Transverse colon (tissue), 4 donors: ENCODE measurements around the gene TCAF2. TPM values are rescaled to one million over a fixed set of nuclear protein-coding genes. Genes with fewer than 3 reads are reported as not detected.
"Not testable (repeated sequence)": the region's sequence is repeated elsewhere in the genome, so short reads cannot be mapped to it uniquely, and the experiment has no call there.

Experiments used
- DNase-seq: peaks from one replicate; pipeline ENCODE4 v3.0.0-alpha.2; 2019
- H3K27ac ChIP-seq, 4 donors: fragments of 200-600 bp; sonication (generic); 2 replicates each; pipeline ENCODE4 v1.5.1; 2016 to 2018; ENCODE audit warnings: inconsistent platforms in 4 of 4
- H3K27me3 ChIP-seq: fragments of 200-600 bp; sonication (generic); 2 replicates; pipeline ENCODE4 v1.5.1; 2017; ENCODE audit warnings: inconsistent platforms
- H3K36me3 ChIP-seq, 4 donors: fragments of 200-600 bp; sonication (generic); 2 replicates each; pipeline ENCODE4 v1.5.1; 2017 to 2019; ENCODE audit warnings: inconsistent platforms in 4 of 4
- H3K4me1 ChIP-seq, 4 donors: fragments of 200-600 bp; sonication (generic); 2 replicates each; pipeline ENCODE4 v1.5.1; 2017 to 2020; ENCODE audit warnings: inconsistent platforms in 4 of 4
- H3K4me3 ChIP-seq, 4 donors: fragments of 200-600 bp; sonication (generic); 1 replicate in 1 of 4; 2 replicates in 3 of 4; pipeline versions ENCODE4 v1.5.1 to v1.6.1; 2017 to 2019; ENCODE audit warnings: inconsistent platforms in 4 of 4
- H3K9me3 ChIP-seq, 2 donors: fragments of 200-600 bp; sonication (generic); 2 replicates each; pipeline ENCODE4 v1.5.1; 2017 to 2019; ENCODE audit warnings: inconsistent platforms in 2 of 2
- WGBS, 2 donors: methylation state at CpG; one replicate each; pipeline ENCODE4 v1.1.5; 2018; ENCODE audit warnings: low coverage in 1 of 2; 5-methylcytosine and 5-hydroxymethylcytosine counted together
- in situ Hi-C, 4 donors: fragments of 200-750 bp; cut with MboI; loops; one replicate each; pipeline versions ENCODE4 v1.15.0 to v1.15.1; 2017; ENCODE audit warnings: low sequenced_read_pairs in 3 of 4, low pct_ligation_motif_present in 1 of 4, low pct_unique_long_range_greater_than_20kb in 1 of 4
- intact Hi-C: fragments of 100-400 bp; cut with DNase I; formaldehyde crosslinking; loops from one replicate; pipeline ENCODE4 v1.15.1; 2023; ENCODE audit warnings: low total_unique reads
- total RNA-seq, 4 donors: library from RNA; depleted of rRNA; stranded (reverse); fragments of >200 nt; gene quantifications; one replicate each; pipeline ENCODE4 v1.1.0, GENCODE V29; 2016
- TF ChIP-seq, protein P1 (sequence below), 5 experiments: fragments of 200-600 bp in 3 of 5; fragments of 450-650 bp in 2 of 5; sonication (generic) in 3 of 5; IDR thresholded peaks; 1 replicate in 2 of 5; 2 replicates in 3 of 5; pipeline ENCODE4 v1.5.1; 2016 to 2017; ENCODE audit warnings: antibody characterized with exemption in 5 of 5, inconsistent platforms in 3 of 5, mild to moderate bottlenecking in 2 of 5, moderate library complexity in 1 of 5

The TCAF2 gene
- 1 to 10 TPM; 1.6 to 3.4 (median 3.2) TPM for total RNA-seq

DNA sequence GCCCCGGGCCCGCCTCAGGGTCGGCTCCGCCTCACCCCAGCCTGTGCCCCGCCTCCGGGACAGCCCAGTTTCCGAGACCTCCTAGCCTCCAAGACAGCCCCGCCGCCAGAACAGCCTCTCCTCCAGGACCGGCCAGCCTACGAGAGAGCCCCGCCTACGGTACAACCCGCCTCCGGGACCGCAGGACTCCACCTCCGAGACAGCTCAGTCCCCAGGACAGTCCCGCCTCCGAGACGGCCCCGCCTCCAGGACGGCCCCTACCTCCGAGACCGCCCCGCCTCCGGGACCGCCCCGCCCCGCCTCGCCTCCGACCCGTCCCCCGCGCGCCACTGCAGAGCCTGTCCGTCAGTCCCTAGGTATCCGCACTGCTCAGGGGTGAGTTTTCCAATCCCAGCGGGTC lies at the start of gene TCAF2:
Gene TCAF2 (plus strand): TSS at position 329 of the 400 bp plus-strand sequence.
- peak within 1 kb of the TSS in 1 of 4 donors; percentile 62 for H3K27ac ChIP-seq
- no CpG with 5 or more reads among the region's 38 CpGs for WGBS, 2 donors
- not testable (repeated sequence) for DNase-seq

DNA sequence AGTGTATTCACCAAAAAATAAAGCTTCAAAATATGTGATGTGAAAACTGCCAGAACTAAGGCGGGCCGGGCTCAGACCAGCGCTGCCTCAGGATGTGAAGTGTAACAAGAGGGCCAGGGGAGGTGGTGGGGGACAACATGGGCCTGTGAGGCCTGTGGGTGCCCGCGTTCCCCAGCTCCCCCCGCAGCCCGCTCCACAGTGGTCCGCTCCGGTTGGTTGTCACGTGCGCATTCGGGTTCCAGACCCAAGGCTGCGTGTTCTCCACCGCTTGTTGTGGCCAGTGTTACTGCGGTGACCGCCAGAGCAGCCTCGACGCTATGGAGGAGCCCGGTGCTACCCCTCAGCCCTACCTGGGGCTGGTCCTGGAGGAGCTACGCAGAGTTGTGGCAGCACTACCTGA lies 49.3 kb upstream of the TCAF2 start, which contains the start of gene CTAGE15:
Gene CTAGE15 (plus strand): TSS at position 301 of the 400 bp plus-strand sequence. CDS start 17 bp downstream, at position 318.
- WGBS, 2 donors = no CpG with 5 or more reads among the region's 20 CpGs
- H3K4me1 ChIP-seq, H3K36me3 ChIP-seq, intact Hi-C loops, H3K9me3 ChIP-seq, H3K27me3 ChIP-seq, H3K27ac ChIP-seq, DNase-seq, H3K4me3 ChIP-seq, in situ Hi-C loops: not testable (repeated sequence)

More for the DNA sequence above, at the start of gene TCAF2:
- H3K9me3 ChIP-seq, intact Hi-C loops, H3K27me3 ChIP-seq, H3K36me3 ChIP-seq, in situ Hi-C loops, H3K4me1 ChIP-seq: not testable (repeated sequence)
- H3K4me3 ChIP-seq = peak within 1 kb of the TSS in 1 of 4 donors; percentile 47

DNA sequence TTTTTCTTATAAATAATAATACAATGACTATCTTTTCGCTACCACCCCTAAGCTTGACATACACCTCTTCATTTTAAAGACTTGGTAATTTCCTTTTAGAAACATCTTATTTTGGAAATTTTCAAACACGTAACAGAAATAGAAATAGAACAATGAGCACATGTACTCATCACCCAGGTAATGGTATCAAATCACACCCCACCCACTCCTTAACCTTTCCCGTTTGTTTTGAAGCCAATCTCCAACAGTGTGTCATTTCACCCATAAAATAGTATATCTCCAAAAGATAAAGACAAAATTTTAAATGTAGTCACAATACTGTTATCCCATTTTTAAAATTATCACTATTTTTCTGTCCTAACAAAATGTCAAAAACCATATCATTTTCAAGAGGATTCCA lies 32.6 kb upstream of the TCAF2 start:
- intact Hi-C loops, H3K27me3 ChIP-seq, H3K4me1 ChIP-seq, in situ Hi-C loops, H3K27ac ChIP-seq, H3K9me3 ChIP-seq, DNase-seq, H3K4me3 ChIP-seq, H3K36me3 ChIP-seq: not testable (repeated sequence)
- WGBS, 2 donors = no CpG with 5 or more reads among the region's 3 CpGs

DNA sequence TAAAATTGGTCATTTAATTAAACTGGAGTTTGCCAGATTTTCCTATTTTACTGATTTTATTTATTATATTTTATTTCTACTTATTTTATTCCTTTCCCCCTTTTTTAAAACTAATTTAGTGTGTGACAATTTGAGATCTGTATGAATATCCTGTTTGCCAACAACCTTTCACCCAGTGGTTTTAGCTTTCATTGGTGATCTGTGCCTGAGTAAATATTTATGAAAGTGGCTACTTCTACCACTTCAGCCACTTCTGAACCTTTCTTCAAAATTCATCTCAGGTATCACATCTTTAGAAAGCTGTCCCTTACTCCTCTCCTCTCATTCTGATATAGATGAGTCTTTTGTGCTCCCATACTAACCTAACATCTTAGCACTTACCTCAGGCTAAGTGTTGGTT lies 30.9 kb upstream of the TCAF2 start:
- intact Hi-C loops, H3K9me3 ChIP-seq, H3K4me3 ChIP-seq, H3K4me1 ChIP-seq, in situ Hi-C loops, H3K36me3 ChIP-seq, H3K27me3 ChIP-seq, H3K27ac ChIP-seq, DNase-seq: not testable (repeated sequence)

DNA sequence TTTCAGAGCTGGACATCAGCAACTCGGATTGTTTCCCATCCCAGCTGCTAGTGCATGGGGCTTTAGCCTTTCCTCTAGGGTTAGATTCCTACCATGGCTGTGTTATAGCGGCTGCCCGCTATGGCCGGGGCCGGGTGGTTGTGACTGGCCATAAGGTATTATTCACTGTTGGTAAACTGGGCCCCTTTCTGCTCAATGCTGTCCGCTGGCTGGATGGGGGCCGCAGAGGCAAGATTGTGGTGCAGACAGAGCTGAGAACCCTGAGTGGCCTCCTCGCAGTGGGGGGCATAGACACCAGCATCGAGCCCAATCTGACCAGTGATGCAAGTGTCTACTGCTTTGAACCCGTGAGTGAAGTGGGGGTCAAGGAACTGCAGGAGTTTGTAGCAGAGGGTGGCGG lies 22.7 kb upstream of the TCAF2 start:
- in situ Hi-C loops, DNase-seq, H3K9me3 ChIP-seq, H3K27ac ChIP-seq, intact Hi-C loops, H3K36me3 ChIP-seq, H3K4me3 ChIP-seq, H3K4me1 ChIP-seq, H3K27me3 ChIP-seq: not testable (repeated sequence)
- 93% methylated on average over 5 of the region's 11 CpGs; no CpG with 5 or more reads in 1 of the 2 donors for WGBS, 2 donors

DNA sequence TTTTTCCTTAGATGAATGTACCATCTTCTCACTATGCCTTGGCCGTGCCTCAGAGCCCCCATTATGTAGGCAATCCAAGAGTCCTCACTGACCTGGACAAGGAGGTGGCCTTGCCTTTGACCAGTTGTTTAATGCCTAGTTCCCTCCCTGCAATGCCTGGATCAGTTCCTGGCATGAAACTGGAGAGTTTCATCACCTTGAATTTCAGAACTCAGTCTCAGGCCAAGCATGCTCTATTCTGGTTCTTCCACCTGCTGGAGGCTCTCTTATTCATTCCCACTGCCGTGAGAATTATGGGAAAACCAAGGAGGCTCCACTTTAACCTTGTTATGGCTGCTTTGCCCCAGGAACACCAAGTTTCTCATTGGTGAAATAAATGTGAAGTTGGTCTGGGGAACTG lies 17.2 kb upstream of the TCAF2 start:
- H3K9me3 ChIP-seq, intact Hi-C loops, H3K4me3 ChIP-seq, H3K27ac ChIP-seq, H3K4me1 ChIP-seq, H3K36me3 ChIP-seq, DNase-seq, in situ Hi-C loops, H3K27me3 ChIP-seq: not testable (repeated sequence)
- WGBS, 2 donors = no CpG with 5 or more reads among the region's 2 CpGs

DNA sequence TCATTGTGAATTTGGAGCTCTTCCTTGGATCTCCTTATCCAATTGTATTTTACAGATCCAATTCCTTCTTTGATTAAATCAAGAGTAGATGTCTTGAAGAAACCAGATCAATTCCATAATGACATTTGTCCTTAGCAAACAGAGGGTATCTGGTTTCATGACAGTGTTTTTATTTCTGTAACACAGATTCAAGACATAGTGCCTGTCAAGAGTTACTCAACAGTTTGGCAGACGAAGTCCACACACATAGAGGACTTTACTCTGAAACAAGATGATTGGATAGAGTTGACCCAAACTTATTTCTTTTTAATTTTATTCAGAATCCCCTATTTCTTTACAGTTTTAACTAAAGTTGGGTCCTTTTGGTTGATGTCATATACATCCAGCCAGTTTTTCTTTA lies 14.7 kb upstream of the TCAF2 start:
- intact Hi-C loops, in situ Hi-C loops: not testable (repeated sequence)

DNA sequence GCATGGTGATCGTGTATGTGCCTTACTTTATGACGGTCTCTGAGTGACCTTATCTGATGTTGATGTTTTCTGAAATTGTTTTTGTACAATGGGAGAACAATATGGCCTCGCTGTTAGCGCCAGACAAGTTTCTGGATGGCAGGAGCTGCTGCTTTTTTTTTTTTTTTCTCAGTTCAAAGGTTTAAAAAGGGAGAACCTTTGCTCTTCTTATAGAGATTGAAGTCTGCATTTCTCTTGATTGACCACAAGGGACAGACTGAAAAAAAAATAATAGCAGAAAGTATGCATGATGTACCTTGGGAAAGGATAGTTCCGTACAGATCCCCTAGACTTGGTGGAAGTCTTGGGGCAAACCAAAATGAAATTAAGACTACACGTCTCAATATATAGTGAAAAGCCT lies 5.2 kb upstream of the TCAF2 start:
- H3K4me3 ChIP-seq, H3K27me3 ChIP-seq, DNase-seq, in situ Hi-C loops, H3K9me3 ChIP-seq, intact Hi-C loops, H3K36me3 ChIP-seq, H3K27ac ChIP-seq, H3K4me1 ChIP-seq: not testable (repeated sequence)
- TF ChIP-seq, protein P1, sequence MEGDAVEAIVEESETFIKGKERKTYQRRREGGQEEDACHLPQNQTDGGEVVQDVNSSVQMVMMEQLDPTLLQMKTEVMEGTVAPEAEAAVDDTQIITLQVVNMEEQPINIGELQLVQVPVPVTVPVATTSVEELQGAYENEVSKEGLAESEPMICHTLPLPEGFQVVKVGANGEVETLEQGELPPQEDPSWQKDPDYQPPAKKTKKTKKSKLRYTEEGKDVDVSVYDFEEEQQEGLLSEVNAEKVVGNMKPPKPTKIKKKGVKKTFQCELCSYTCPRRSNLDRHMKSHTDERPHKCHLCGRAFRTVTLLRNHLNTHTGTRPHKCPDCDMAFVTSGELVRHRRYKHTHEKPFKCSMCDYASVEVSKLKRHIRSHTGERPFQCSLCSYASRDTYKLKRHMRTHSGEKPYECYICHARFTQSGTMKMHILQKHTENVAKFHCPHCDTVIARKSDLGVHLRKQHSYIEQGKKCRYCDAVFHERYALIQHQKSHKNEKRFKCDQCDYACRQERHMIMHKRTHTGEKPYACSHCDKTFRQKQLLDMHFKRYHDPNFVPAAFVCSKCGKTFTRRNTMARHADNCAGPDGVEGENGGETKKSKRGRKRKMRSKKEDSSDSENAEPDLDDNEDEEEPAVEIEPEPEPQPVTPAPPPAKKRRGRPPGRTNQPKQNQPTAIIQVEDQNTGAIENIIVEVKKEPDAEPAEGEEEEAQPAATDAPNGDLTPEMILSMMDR (IDR thresholded peaks at IDR 0.05) = peak in 2 of 5 experiments; percentile 10 to 13
- 66 to 100% methylated on average over 1 to 3 of the region's 6 CpGs for WGBS, 2 donors

More for the DNA sequence above, 14.7 kb upstream of the TCAF2 start:
- H3K4me1 ChIP-seq, H3K27me3 ChIP-seq, H3K36me3 ChIP-seq, DNase-seq, H3K9me3 ChIP-seq, H3K4me3 ChIP-seq, H3K27ac ChIP-seq: not testable (repeated sequence)
- no CpG with 5 or more reads among the region's 1 CpG for WGBS, 2 donors

DNA sequence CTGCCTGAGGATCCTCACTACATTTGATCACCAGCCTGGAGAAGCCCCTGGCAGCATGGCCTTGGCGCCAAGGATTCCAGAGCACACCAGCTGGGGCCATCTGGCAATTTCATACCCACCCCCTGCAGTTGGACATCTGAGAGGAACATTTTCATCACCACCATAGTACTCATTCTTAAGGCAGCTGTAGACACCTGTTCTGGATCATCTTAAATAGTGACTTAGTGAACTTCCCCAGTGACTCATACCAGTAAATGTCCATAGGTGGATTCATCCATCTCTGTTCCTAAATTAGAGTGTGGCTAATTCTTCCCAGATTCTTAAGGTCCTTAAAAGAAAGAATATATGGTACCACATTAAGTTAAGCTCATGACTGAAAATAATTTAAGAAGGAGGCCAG lies 3.6 kb upstream of the TCAF2 start:
- in situ Hi-C loops, H3K27me3 ChIP-seq, H3K27ac ChIP-seq, H3K9me3 ChIP-seq, H3K36me3 ChIP-seq, intact Hi-C loops, DNase-seq, H3K4me3 ChIP-seq, H3K4me1 ChIP-seq: not testable (repeated sequence)
- no CpG with 5 or more reads among the region's 1 CpG for WGBS, 2 donors
